GM12864 (cell line): ENCODE results near the gene TMEM116.

ENCODE experiments used
- DNase-seq: peaks from one replicate; pipeline ENCODE4 v3.0.0-alpha.2; 2011; ENCODE audit warnings: low read depth
- H3K4me3 ChIP-seq: 2 replicates; pipeline ENCODE4 v1.5.1; 2011; ENCODE audit warnings: mild to moderate bottlenecking, low read depth, low read length, control low read depth
- TF ChIP-seq, protein P1 (sequence below): IDR thresholded peaks from 2 replicates; pipeline ENCODE4 v1.5.1; 2011; ENCODE audit warnings: low read depth, mild to moderate bottlenecking, moderate library complexity, low read length, control low read depth, inconsistent platforms; ENCODE audit errors: missing control alignments

The TMEM116 gene

GRCh38 chr12:111887926-111888745, 124.8 kb downstream of the TMEM116 start:
- TF ChIP-seq, protein P1, sequence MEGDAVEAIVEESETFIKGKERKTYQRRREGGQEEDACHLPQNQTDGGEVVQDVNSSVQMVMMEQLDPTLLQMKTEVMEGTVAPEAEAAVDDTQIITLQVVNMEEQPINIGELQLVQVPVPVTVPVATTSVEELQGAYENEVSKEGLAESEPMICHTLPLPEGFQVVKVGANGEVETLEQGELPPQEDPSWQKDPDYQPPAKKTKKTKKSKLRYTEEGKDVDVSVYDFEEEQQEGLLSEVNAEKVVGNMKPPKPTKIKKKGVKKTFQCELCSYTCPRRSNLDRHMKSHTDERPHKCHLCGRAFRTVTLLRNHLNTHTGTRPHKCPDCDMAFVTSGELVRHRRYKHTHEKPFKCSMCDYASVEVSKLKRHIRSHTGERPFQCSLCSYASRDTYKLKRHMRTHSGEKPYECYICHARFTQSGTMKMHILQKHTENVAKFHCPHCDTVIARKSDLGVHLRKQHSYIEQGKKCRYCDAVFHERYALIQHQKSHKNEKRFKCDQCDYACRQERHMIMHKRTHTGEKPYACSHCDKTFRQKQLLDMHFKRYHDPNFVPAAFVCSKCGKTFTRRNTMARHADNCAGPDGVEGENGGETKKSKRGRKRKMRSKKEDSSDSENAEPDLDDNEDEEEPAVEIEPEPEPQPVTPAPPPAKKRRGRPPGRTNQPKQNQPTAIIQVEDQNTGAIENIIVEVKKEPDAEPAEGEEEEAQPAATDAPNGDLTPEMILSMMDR, result no peak
- DNase-seq, result no peak

DNA sequence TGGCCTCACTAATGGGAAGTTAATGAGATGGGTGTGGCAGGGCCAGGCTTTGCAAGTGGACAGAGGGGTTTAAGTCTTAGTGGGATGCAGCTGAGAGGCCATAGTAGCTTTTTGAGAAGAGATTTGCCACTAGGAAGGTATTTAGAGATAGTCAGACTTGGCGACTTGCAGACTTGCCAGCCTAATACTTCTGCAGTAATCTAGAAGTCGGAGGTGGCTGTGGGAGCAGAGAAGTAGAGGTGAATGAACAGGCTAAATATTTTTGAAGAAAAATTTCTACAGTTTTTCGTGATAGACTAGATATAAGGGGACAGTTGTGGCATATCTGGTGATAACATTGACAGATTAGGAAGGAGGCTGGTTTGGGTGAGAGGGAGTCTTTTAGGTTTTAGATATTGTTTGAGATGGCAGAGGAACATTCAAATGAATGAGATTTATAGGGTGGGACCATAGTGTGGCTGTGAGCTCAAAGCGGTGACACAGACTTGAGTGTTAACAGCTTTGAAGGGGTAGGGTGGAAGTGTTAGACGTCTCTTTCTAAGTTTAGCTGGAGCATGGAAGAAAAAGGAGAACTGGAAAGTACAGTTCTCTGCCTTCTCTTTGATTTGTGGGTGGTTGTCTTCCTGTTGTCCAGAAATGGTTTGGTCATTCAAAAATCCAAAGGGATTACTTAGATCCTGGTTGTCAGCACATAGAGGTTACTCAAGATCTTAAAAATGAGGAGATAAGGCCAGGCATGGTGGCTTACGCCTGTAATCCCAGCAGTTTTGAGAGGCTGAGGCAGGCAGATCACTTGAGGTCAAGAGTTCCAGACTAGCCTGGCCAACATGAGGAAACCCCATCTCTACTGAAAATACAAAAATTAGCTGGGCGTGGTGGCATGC, 126.1 kb downstream of the TMEM116 start:
- DNase-seq, result no peak
- TF ChIP-seq, protein P1, result no peak
- H3K4me3 ChIP-seq, result no peak overlapping the region

More at GRCh38 chr12:111887926-111888745, 124.8 kb downstream of the TMEM116 start:
- no peak overlapping the region for H3K4me3 ChIP-seq

- TF ChIP-seq, protein P1, result no peak
Measured at GRCh38 chr12:111881716-111882115, 131.2 kb downstream of the TMEM116 start.

More at GRCh38 chr12:111881716-111882115, 131.2 kb downstream of the TMEM116 start:
- no peak overlapping the region for H3K4me3 ChIP-seq
- DNase-seq, result no peak
